Astrocyte of the spinal cord (primary cell): Measurements from ENCODE around the gene TRPM3.

ENCODE experiments used
- DNase-seq: peaks from one replicate; pipeline ENCODE4 v3.0.0; 2011; ENCODE audit warnings: low read depth, low spot score
- H3K4me3 ChIP-seq: 2 replicates; pipeline ENCODE4 v1.5.1; 2011; ENCODE audit warnings: low read depth, mild to moderate bottlenecking, low read length, moderate library complexity
- in situ Hi-C: cut with HindIII; loops from 2 replicates; pipeline ENCODE4 v1.10.0; 2017; ENCODE audit warnings: low sequenced_read_pairs
- TF ChIP-seq, protein P1 (sequence below): IDR thresholded peaks from 2 replicates; pipeline ENCODE4 v1.5.1; 2012; ENCODE audit warnings: low read depth, mild to moderate bottlenecking, low read length, inconsistent platforms

The TRPM3 gene

DNA sequence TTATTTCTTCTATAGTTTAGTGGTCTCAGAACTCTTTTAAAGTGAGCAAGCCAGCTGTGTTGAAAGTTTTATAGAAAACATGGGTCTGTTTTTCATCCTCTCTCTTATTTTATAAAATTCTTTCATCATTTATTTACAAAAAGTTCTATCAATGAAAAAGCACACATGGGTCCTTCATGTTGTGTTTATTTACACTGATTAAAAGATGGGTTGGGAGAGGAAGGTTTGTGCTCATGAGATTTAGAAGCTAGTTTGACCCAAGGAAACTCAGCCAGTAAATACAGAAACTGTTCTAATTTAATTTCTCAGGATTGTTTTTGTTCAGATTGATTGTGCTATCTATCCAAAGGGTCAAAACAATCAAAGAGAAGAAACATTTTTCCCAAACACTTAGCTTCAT, 528.2 kb downstream of the TRPM3 start:
- in situ Hi-C loops = no loop called here
- no peak overlapping the region for H3K4me3 ChIP-seq
- TF ChIP-seq, protein P1, sequence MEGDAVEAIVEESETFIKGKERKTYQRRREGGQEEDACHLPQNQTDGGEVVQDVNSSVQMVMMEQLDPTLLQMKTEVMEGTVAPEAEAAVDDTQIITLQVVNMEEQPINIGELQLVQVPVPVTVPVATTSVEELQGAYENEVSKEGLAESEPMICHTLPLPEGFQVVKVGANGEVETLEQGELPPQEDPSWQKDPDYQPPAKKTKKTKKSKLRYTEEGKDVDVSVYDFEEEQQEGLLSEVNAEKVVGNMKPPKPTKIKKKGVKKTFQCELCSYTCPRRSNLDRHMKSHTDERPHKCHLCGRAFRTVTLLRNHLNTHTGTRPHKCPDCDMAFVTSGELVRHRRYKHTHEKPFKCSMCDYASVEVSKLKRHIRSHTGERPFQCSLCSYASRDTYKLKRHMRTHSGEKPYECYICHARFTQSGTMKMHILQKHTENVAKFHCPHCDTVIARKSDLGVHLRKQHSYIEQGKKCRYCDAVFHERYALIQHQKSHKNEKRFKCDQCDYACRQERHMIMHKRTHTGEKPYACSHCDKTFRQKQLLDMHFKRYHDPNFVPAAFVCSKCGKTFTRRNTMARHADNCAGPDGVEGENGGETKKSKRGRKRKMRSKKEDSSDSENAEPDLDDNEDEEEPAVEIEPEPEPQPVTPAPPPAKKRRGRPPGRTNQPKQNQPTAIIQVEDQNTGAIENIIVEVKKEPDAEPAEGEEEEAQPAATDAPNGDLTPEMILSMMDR = no peak
- DNase-seq = no peak

DNA sequence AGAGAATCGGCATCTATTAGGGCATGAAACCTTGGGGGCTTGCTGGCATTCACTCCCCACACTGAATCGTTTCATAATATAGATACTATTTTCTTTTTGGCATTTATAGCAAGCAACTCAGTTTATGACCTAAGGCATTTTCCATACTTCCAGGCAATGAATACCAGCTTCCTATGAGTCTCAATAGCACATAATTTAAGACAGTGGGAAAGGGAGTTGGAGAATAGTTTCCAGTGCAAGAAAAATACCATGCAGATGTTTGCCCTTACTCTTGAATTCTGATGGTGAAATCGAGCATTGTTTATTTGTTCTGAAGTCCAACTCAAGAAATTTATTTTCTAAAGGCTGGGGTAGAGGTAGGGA, 531.1 kb downstream of the TRPM3 start:
- in situ Hi-C loops = no loop called here
- DNase-seq = peak; percentile 27
- no peak overlapping the region for H3K4me3 ChIP-seq
- TF ChIP-seq, protein P1 = no peak

DNA sequence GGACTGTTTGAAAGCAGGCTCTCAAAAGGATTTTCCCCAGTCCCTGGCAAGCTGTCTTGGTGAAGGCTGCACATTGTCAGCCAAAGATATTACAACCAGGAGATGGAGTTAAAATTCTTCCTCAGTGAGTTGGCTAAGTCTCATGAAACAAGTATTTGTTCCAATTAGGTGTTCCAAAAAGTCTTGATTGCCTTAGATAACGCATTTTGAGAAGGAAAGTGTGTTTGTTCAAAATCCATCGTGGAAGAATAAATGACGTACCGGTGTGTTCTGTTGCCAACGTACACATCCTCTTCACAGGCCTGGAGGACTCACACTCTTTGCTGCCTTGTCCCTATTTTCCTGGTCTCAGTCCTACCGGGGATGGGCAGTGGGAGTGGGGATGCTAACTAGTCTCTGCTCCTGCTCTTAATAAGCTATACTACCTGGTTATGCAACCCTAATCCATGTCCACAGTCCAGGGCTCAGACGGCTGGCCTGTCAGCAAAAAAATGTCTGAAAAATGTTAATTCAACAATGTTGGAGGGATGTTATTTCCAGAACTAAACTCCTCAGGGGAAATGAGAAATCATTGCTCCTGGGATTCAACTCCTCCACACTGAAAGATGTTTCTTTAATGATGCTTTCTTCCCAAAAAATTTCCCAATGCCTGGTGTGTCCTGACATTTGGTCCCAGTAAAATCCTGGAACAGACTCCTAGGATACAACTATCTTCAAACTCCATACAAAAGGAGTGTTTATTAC, 531.7 kb downstream of the TRPM3 start:
- TF ChIP-seq, protein P1 = no peak
- no peak overlapping the region for H3K4me3 ChIP-seq
- peak; percentile 87 for DNase-seq
- in situ Hi-C loops = no loop called here

DNA sequence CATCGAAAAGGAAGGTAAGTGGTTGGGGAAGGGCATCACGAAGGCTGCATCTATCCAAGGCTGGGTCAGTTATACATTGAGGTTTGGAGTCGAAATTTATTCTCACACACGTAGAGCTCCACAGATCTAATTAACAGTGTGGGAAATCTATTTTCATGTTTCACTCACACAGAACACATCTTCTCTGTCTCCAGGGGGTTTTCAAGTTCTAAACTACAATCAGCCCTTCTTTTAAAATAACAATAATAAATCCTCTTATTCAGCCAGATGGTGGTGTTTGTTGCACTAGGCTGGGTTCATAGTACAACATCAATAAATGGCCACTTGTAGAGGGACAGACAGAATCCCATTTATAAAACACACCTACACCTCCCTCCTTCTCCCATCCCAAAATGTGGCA, 532.4 kb downstream of the TRPM3 start:
- peak; percentile 23 for DNase-seq
- TF ChIP-seq, protein P1 = no peak
- H3K4me3 ChIP-seq = no peak overlapping the region
- in situ Hi-C loops = no loop called here

DNA sequence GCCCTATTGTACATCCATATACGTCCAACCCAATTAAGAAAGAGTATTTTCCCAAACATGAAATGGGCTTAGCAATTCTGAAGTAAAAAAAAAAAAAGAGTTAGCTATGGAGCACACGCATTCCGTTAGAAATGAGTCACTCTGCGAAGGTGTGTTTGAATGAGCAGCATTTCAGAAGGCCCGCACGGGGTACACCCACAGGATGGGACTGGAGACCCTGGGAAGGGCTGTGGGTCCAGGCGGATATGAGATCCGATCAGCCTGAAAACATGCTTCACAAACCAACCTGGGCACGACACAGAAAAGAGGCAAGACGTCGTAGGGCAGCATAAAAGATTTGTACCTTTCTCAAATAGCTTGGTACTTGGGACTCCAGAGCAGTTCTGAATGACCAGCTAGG, 533.0 kb downstream of the TRPM3 start:
- TF ChIP-seq, protein P1 = no peak
- in situ Hi-C loops = no loop called here
- no peak overlapping the region for H3K4me3 ChIP-seq
- peak; percentile 29 for DNase-seq

DNA sequence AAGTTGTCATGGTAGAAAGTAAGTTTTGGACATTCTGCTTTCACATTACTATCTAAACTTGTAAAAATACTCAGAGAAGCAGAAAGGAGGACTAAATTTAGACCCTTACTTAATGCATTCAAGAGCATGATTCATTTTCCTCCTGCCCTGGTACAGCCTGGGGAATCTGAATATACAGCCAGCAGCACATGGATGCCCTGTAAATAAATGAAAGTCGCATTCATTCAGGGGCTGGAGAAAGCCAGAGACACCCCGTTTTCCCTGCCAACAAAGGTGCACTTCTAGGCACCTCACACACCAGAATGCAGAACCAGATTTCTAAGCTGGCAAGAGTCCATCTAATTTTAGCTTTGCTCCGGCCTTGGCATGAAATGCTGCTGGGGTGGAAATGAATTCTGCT, 534.2 kb downstream of the TRPM3 start:
- DNase-seq = peak; percentile 88
- in situ Hi-C loops = no loop called here
- no peak overlapping the region for H3K4me3 ChIP-seq
- TF ChIP-seq, protein P1 = no peak
